GM19193 (cell line): ENCODE data around the gene SCD.

ENCODE experiments used
- POLR2A ChIP-seq: IDR thresholded peaks from 4 replicates; pipeline ENCODE4 v1.6.1; 2011; ENCODE audit not compliant: insufficient read depth, insufficient read length; ENCODE audit errors: extremely low read depth

SCD gene

GRCh38 chr10:100401631-100402328 is 54.7 kb downstream of the SCD start:
- no peak for TF ChIP-seq POLR2A

DNA sequence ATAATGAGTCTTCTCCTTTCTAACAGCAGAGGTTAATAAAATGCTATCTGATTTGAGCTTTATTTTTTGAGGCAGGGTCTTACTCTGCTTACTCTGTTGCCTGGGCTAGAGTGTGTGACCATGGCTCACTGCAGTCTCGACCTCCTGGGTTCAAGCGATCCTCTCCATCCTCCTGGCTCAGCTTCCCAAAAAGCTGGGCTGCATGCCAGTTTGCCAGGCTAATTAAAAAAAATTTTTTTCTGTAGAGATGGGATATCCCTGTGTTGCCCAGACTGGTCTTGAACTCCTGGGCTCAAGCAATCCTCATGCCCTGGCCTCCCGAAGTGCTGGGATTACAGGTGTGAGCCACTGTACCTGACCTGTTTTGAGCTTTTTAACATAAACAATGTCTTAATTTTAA is 56.7 kb downstream of the SCD start:
- no peak for TF ChIP-seq POLR2A

DNA sequence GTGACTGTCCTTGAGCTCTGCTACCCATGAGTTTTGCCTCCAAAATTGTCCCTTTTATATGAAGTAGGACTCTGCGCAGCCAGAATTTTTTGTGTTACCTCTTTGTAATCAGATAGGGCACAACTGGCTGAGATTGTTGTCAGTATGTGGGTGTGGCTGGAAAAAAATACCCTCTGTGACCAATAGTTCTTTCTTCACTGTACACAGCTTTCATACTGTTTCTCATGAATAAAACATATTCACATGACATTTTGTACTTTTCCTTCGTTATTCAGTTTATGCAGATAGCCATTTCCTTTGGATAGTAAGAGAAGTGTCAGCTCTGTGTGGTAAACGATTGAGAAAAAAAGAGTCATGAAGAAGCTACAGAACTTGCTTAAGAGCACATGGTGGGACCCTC is 66.1 kb downstream of the SCD start:
- no peak for TF ChIP-seq POLR2A
